Spleen (tissue), 11 donors: Measurements from ENCODE around the gene TAP1. TPM values are rescaled to one million over a fixed set of nuclear protein-coding genes. Genes with fewer than 3 reads are reported as not detected.

Source experiments
- DNase-seq: peaks from one replicate; pipeline ENCODE4 v3.0.0-alpha.2; 2020
- H3K27ac ChIP-seq, 8 donors: fragments of 200-600 bp; sonication (generic) in 7 of 8; 1 replicate in 4 of 8; 2 replicates in 4 of 8; pipeline versions ENCODE4 v1.5.0 to v1.8.0; 2016 to 2021; ENCODE audit warnings: inconsistent platforms in 4 of 8, mild to moderate bottlenecking in 4 of 8, moderate library complexity in 1 of 8
- H3K27me3 ChIP-seq, 7 donors: fragments of 200-600 bp; sonication (generic) in 6 of 7; replicated peaks in 1 of 7; 1 replicate in 4 of 7; 2 replicates in 3 of 7; pipeline versions ENCODE4 v1.5.0 to v1.8.0; 2016 to 2021; ENCODE audit warnings: inconsistent platforms in 3 of 7, mild to moderate bottlenecking in 1 of 7
- H3K36me3 ChIP-seq, 6 donors: fragments of 200-600 bp; sonication (generic) in 5 of 6; 1 replicate in 4 of 6; 2 replicates in 2 of 6; pipeline versions ENCODE4 v1.5.0 to v1.8.0; 2016 to 2021; ENCODE audit warnings: inconsistent platforms in 2 of 6
- H3K4me1 ChIP-seq, 6 donors: fragments of 200-600 bp; sonication (generic) in 5 of 6; 1 replicate in 3 of 6; 2 replicates in 3 of 6; pipeline versions ENCODE4 v1.5.0 to v1.8.0; 2016 to 2021; ENCODE audit warnings: inconsistent platforms in 3 of 6
- H3K4me3 ChIP-seq, 8 donors: fragments of 200-600 bp; sonication (generic) in 7 of 8; 1 replicate in 4 of 8; 2 replicates in 4 of 8; pipeline versions ENCODE4 v1.5.0 to v1.8.0; 2016 to 2021; ENCODE audit warnings: inconsistent platforms in 4 of 8, mild to moderate bottlenecking in 4 of 8, moderate library complexity in 2 of 8
- H3K9me3 ChIP-seq, 8 donors: fragments of 200-600 bp; sonication (generic) in 7 of 8; 1 replicate in 4 of 8; 2 replicates in 4 of 8; pipeline versions ENCODE4 v1.5.0 to v1.8.0; 2016 to 2021; ENCODE audit warnings: inconsistent platforms in 4 of 8
- POLR2A ChIP-seq, 3 donors: fragments of 450-650 bp; IDR thresholded peaks; one replicate each; pipeline ENCODE4 v1.5.1; 2017; ENCODE audit warnings: antibody characterized with exemption in 3 of 3, mild to moderate bottlenecking in 1 of 3
- POLR2AphosphoS5 ChIP-seq, 3 donors: sonication (generic); formaldehyde crosslinking; IDR thresholded peaks; one replicate each; pipeline ENCODE4 v1.5.1; 2017; ENCODE audit warnings: antibody characterized with exemption in 3 of 3
- WGBS, 5 donors: extraction: QIAGEN DNeasy Blood & Tissue Kit in 3 of 5; methylation state at CpG; one replicate each; pipeline versions ENCODE4 v1.1.5 to v1.1.7; 2013 to 2018; 5-methylcytosine and 5-hydroxymethylcytosine counted together
- intact Hi-C: fragments of 100-400 bp; cut with DNase I; formaldehyde crosslinking; loops from one replicate; pipeline ENCODE4 v1.15.0; 2023; ENCODE audit warnings: low total_unique reads
- polyA plus RNA-seq, 3 donors: library from polyadenylated mRNA; stranded (reverse); fragments of 200-250 nt; gene quantifications; one replicate each; pipeline ENCODE4 v1.2.1, GENCODE V29; 2013
- total RNA-seq, 7 donors: library from RNA; depleted of rRNA in 3 of 7; stranded (reverse); fragments of >200 nt in 3 of 7; fragmentation: NEBNext Ultra II Directional in 4 of 7; extraction: Animal tissue kit (Norgen Biotek cat#: 25700) in 4 of 7; gene quantifications; one replicate each; pipeline versions ENCODE4 v1.1.0 to v1.2.1, GENCODE V29; 2016 to 2021
- TF ChIP-seq, protein P1 (sequence below), 11 experiments: fragments of 200-600 bp in 7 of 11; fragments of 450-650 bp in 4 of 11; sonication (generic) in 4 of 11; IDR thresholded peaks in 8 of 11; conservative IDR thresholded peaks in 3 of 11; 1 replicate in 7 of 11; 2 replicates in 4 of 11; pipeline versions ENCODE4 v1.4.0 to v1.8.0; 2016 to 2021; ENCODE audit warnings: antibody characterized with exemption in 11 of 11, inconsistent platforms in 4 of 11, mild to moderate bottlenecking in 1 of 11
- donor health status: healthy with polysubstance abuse.
- donor health status: DM: no; HTN: no; CAD: no; lungs with moderate emphysema.
- donor health status: DM: no; HTN: no; CAD: no.
- donor health status: Bipolar disorder and iron deficiency.
- donor health status: healthy.
- donor health status: DM: no; HTN: no; CAD: no.
- donor health status: DM: yes; HTN: yes; CAD: no.

Gene TAP1
- total and polyA plus RNA-seq, 10 donors = 98.5 to 172 (median 147) TPM

DNA sequence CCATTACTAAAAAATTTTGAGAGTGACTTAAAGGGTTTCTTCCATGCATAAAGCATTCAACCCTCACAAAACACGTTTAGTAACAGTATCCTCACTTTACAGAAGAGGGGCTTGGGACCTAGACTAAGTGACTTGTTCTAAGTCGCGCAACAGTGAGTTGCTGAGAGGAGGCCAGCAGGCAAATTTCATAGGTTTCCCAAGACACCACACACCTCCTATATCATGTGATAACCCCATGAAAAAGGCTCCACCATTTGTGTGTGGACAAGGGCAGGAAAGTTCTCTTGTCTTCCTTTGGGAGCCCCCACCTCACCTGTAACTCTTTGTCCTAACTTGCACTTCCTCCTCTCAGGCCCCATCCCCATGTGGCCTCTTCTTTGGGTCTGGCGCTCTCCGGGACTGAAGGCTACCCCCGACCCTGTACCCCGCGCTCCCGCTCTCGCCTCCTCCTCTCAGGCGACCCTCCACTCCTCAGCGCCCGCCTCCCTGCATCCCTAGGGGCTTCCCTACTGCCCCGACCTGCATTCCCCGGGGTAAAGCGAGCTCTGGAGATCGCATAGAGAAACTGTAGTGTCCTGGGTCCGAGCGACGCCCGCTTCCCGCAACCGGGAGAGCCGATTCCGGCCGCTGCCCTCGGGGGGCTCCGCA is 10.0 kb downstream of the TAP1 start:
- DNase-seq = peak; percentile 93
- WGBS, 5 donors = 2 to 3% (median 2%) methylated on average over 25 to 28 of the region's 28 CpGs
- Histone ChIP-seq H3K9me3 (no peaks in the 10 kb centered on the region), H3K27ac (peak overlapping the region; percentile 94 to 100 (median 99)), H3K36me3 (peaks cover 0 to 69% (median 57%) of the 10 kb centered on the region in 6 donors), H3K27me3 (no peaks in the 10 kb centered on the region), H3K4me1 (peaks cover 64 to 88% (median 83%) of the 10 kb centered on the region in 6 donors), H3K4me3 (peak overlapping the region; percentile 67 to 92 (median 84))
- TF ChIP-seq, protein P1, sequence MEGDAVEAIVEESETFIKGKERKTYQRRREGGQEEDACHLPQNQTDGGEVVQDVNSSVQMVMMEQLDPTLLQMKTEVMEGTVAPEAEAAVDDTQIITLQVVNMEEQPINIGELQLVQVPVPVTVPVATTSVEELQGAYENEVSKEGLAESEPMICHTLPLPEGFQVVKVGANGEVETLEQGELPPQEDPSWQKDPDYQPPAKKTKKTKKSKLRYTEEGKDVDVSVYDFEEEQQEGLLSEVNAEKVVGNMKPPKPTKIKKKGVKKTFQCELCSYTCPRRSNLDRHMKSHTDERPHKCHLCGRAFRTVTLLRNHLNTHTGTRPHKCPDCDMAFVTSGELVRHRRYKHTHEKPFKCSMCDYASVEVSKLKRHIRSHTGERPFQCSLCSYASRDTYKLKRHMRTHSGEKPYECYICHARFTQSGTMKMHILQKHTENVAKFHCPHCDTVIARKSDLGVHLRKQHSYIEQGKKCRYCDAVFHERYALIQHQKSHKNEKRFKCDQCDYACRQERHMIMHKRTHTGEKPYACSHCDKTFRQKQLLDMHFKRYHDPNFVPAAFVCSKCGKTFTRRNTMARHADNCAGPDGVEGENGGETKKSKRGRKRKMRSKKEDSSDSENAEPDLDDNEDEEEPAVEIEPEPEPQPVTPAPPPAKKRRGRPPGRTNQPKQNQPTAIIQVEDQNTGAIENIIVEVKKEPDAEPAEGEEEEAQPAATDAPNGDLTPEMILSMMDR (IDR thresholded peaks at IDR 0.05 in 8 of 11, conservative IDR thresholded peaks at IDR 0.05 in 3 of 11) = no peak
- TF ChIP-seq POLR2AphosphoS5 (IDR thresholded peaks at IDR 0.05) (peak in 2 of 3 donors; percentile 65 to 80), POLR2A (IDR thresholded peaks at IDR 0.05) (no peak)
- intact Hi-C loops = no loop called here

DNA sequence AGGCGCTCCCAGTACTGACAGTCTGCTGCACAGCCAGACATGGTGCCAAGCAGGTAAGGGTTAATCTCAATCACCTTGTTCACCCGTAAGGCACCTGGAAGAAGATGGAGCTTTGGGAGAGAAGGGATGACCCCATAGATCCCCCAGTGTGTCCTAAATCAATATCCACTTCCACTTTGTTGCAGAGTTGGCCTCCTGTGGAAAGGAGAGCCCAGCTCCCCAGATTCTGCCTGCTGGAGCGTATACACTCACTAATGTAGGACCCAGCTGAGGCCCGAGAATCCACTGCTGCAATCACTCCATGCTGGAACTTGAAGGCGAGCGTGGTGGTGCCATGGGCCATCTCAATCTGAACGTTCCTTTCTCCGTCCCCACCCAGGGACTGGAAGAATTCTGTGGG is 10.8 kb downstream of the TAP1 start:
- intact Hi-C loops = no loop called here
- H3K36me3 ChIP-seq = peaks cover 0 to 61% (median 50%) of the 10 kb centered on the region in 6 donors
- H3K27me3 ChIP-seq = no peaks in the 10 kb centered on the region
- TF ChIP-seq POLR2AphosphoS5 (IDR thresholded peaks at IDR 0.05) = no peak
- no peak for TF ChIP-seq POLR2A (IDR thresholded peaks at IDR 0.05)
- TF ChIP-seq, protein P1 (IDR thresholded peaks at IDR 0.05 in 8 of 11, conservative IDR thresholded peaks at IDR 0.05 in 3 of 11) = no peak
- H3K4me1 ChIP-seq = peaks cover 62 to 85% (median 79%) of the 10 kb centered on the region in 6 donors
- peak overlapping the region; percentile 14 to 100 (median 99) for H3K27ac ChIP-seq
- peak overlapping the region; percentile 67 to 92 (median 84) for H3K4me3 ChIP-seq
- H3K9me3 ChIP-seq = no peaks in the 10 kb centered on the region
- DNase-seq = no peak
- 59 to 65% (median 63%) methylated on average over 8 of the region's 8 CpGs for WGBS, 5 donors

DNA sequence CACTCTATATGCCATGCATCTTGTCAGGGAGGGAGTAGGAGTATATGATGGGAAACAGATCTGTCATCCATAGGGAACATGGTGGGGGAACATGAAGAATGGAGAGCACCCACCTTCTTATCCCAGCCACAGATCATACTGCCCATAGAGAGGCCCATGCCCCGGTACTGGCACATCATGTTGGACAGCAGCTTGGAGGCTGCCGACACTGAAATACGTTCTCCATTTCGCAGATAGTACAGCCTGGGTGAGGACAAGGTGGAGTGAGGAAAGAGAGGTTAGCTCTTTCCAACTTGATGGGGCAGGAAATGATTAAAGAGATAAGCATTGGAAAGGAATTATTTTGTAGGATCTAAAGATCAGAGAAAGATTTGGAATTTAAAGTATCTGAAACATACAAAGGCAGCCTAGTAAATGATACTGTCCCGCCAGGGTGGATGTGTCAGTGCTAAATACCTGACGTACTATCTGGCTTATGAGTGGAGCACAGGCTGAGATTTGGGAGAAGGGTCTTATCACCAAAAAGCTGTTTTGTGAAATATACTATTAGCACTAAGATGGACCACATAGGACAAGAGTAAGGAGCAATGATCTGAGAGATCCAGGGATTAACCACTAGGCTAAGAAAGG is 11.4 kb downstream of the TAP1 start:
- Histone ChIP-seq H3K4me1 (peaks cover 63 to 85% (median 79%) of the 10 kb centered on the region in 6 donors), H3K36me3 (peaks cover 0 to 60% (median 44%) of the 10 kb centered on the region in 6 donors), H3K27ac (peak overlapping the region; percentile 14 to 100 (median 99)), H3K9me3 (no peaks in the 10 kb centered on the region), H3K27me3 (no peaks in the 10 kb centered on the region), H3K4me3 (peak overlapping the region in 7 of 8 donors; percentile 67 to 92 (median 86))
- intact Hi-C loops = no loop called here
- 67 to 87% (median 77%) methylated on average over 6 of the region's 6 CpGs for WGBS, 5 donors
- no peak for TF ChIP-seq POLR2A (IDR thresholded peaks at IDR 0.05)
- no peak for TF ChIP-seq POLR2AphosphoS5 (IDR thresholded peaks at IDR 0.05)
- TF ChIP-seq, protein P1 (IDR thresholded peaks at IDR 0.05 in 8 of 11, conservative IDR thresholded peaks at IDR 0.05 in 3 of 11) = no peak
- no peak for DNase-seq
